GM23248 (cell line): ENCODE measurements around the gene ECI1. TPM values are rescaled to one million over a fixed set of nuclear protein-coding genes. Genes with fewer than 3 reads are reported as not detected.

Experiments
- DNase-seq: peaks from one replicate; pipeline ENCODE4 v3.0.0-alpha.2; 2015
- H2AFZ ChIP-seq: fragments of 200-600 bp; sonication (generic); 2 replicates; pipeline ENCODE4 v1.6.1; 2016; ENCODE audit warnings: antibody characterized with exemption
- H3F3A ChIP-seq: fragments of 200-600 bp; sonication (generic); 2 replicates; pipeline ENCODE4 v1.6.1; 2016; ENCODE audit warnings: mild to moderate bottlenecking, antibody characterized with exemption, mixed run types; ENCODE audit not compliant: insufficient read depth
- H3K27ac ChIP-seq: fragments of 200-600 bp; sonication (generic); 2 replicates; pipeline ENCODE4 v1.5.1; 2016; ENCODE audit warnings: mild to moderate bottlenecking
- H3K27me3 ChIP-seq: fragments of 200-600 bp; sonication (generic); replicated peaks from 2 replicates; pipeline ENCODE4 v1.6.1; 2016; ENCODE audit warnings: mild to moderate bottlenecking; ENCODE audit not compliant: insufficient read depth
- H3K36me3 ChIP-seq: fragments of 200-600 bp; sonication (generic); 2 replicates; pipeline ENCODE4 v1.6.1; 2016; ENCODE audit warnings: low read depth, mild to moderate bottlenecking
- H3K4me1 ChIP-seq: fragments of 200-600 bp; sonication (generic); 2 replicates; pipeline ENCODE4 v1.6.1; 2016; ENCODE audit warnings: mild to moderate bottlenecking; ENCODE audit not compliant: insufficient read depth
- H3K4me2 ChIP-seq: fragments of 200-600 bp; sonication (generic); one replicate; pipeline ENCODE4 v1.6.1; 2016; ENCODE audit warnings: mild to moderate bottlenecking; ENCODE audit not compliant: unreplicated experiment
- H3K4me3 ChIP-seq: fragments of 200-600 bp; sonication (generic); 2 replicates; pipeline ENCODE4 v1.5.1; 2016; ENCODE audit warnings: mild to moderate bottlenecking
- H3K79me2 ChIP-seq: fragments of 200-600 bp; sonication (generic); 2 replicates; pipeline ENCODE4 v1.6.1; 2016; ENCODE audit warnings: mild to moderate bottlenecking; ENCODE audit not compliant: insufficient read depth
- H3K9ac ChIP-seq: fragments of 200-600 bp; sonication (generic); 2 replicates; pipeline ENCODE4 v1.6.1; 2016; ENCODE audit warnings: mild to moderate bottlenecking
- H3K9me2 ChIP-seq: fragments of 200-600 bp; sonication (generic); 2 replicates; pipeline ENCODE4 v1.6.1; 2016; ENCODE audit warnings: mixed run types, mild to moderate bottlenecking, moderate library complexity; ENCODE audit not compliant: insufficient read depth
- H3K9me3 ChIP-seq: fragments of 200-600 bp; sonication (generic); one replicate; pipeline ENCODE4 v1.6.1; 2017; ENCODE audit warnings: low read depth
- H4K20me1 ChIP-seq: fragments of 200-600 bp; sonication (generic); 2 replicates; pipeline ENCODE4 v1.6.0; 2016; ENCODE audit not compliant: insufficient read depth
- EZH2 ChIP-seq: fragments of 200-600 bp; sonication (generic); IDR thresholded peaks from 2 replicates; pipeline ENCODE4 v1.6.1; 2018; ENCODE audit warnings: antibody characterized with exemption, mild to moderate bottlenecking; ENCODE audit not compliant: insufficient read depth, poor library complexity, severe bottlenecking
- EZH2phosphoT487 ChIP-seq: fragments of 200-600 bp; sonication (generic); IDR thresholded peaks from 2 replicates; pipeline ENCODE4 v1.6.1; 2018; ENCODE audit warnings: antibody characterized with exemption, moderate library complexity, mild to moderate bottlenecking, low read depth; ENCODE audit not compliant: insufficient read depth
- WGBS, 2 experiments: methylation state at CpG; one replicate each; pipeline ENCODE4 v1.1.6; 2015 to 2017; ENCODE audit warnings: low lambda C conversion rate in 2 of 2, low coverage in 1 of 2; ENCODE audit errors: missing lambda C conversion rate in 2 of 2; 5-methylcytosine and 5-hydroxymethylcytosine counted together
- in situ Hi-C: fragments of 300-500 bp; cut with MboI; formaldehyde crosslinking; loops from 2 replicates; pipeline ENCODE4 v1.15.0; 2020
- polyA plus RNA-seq: library from polyadenylated mRNA; unstranded; fragments of >200 nt; fragmentation: Nextera tagmentation; extraction: Ambion mirVana; gene quantifications from 2 replicates; pipeline ENCODE4 v1.2.1, GENCODE V29; 2016
- total RNA-seq: library from RNA; depleted of rRNA; stranded (reverse); fragments of >200 nt; shearing (Covaris generic); gene quantifications from 2 replicates; pipeline ENCODE4 v1.2.3, GENCODE V29; 2014

The ECI1 gene
- total and polyA plus RNA-seq, 2 experiments from 2014 or later: 92.0 to 106 TPM

GRCh38 chr16:2284797-2285576 is 33.6 kb upstream of the ECI1 start:
- in situ Hi-C loops: no loop called here
- H3F3A ChIP-seq: no peaks in the 10 kb centered on the region
- no peaks in the 10 kb centered on the region for H3K9me2 ChIP-seq
- no peaks in the 10 kb centered on the region for H3K36me3 ChIP-seq
- H3K4me3 ChIP-seq: no peak overlapping the region
- no peaks in the 10 kb centered on the region for H3K27me3 ChIP-seq
- H2AFZ ChIP-seq: no peak overlapping the region
- no peak for DNase-seq
- H3K9ac ChIP-seq: no peak overlapping the region
- TF ChIP-seq EZH2: no peak
- no peaks in the 10 kb centered on the region for H3K4me1 ChIP-seq
- no peaks in the 10 kb centered on the region for H3K9me3 ChIP-seq
- H4K20me1 ChIP-seq: no peaks in the 10 kb centered on the region
- H3K4me2 ChIP-seq: no peak overlapping the region
- H3K79me2 ChIP-seq: no peaks in the 10 kb centered on the region
- WGBS, 2 experiments: 81 to 83% methylated on average over 34 to 35 of the region's 35 CpGs
- H3K27ac ChIP-seq: no peak overlapping the region

DNA sequence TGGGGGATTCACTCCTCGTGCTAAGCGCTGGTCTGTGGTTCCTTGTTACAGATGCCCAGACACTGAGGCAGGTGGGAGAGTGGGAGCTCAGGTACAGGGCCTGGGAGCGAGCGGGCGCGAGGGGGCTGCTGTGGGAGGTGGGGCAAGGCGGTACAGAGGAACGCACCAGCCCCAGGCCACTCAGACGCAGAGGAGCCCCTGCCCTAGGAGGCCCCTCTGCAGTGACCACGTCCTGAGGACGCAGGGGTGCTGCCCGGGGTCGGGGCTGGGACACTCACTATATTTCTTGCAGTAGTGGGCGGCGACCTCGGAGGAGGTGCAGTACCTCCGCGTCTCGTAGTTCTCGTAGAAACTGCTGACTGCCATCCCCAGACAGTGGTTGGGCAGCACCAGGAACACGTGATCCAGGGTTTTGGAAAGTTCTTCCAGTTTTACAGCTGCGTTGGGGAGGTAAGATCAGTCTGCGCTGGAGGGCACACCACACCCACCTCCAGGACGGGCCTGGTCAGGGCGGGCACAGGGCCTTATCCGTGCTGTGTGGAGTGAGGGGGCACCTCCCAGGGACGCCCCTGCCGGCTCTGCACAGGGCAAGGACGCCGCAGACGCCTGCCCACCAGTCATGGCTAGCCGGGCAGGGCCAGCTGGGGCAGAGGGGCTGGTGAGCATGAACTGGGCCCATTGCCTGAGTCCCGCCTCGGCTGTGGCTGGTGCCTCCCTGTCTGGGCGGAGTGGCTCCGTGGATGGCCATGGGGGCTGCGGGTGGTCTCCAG is 32.8 kb upstream of the ECI1 start:
- in situ Hi-C loops: no loop called here
- H3K27ac ChIP-seq: no peak overlapping the region

GRCh38 chr16:2282866-2283555 is 31.6 kb upstream of the ECI1 start:
- Histone ChIP-seq H3K9ac (no peak overlapping the region), H4K20me1 (no peaks in the 10 kb centered on the region), H2AFZ (no peak overlapping the region), H3K27me3 (no peaks in the 10 kb centered on the region), H3F3A (no peaks in the 10 kb centered on the region), H3K4me2 (no peak overlapping the region), H3K4me1 (no peaks in the 10 kb centered on the region), H3K9me2 (no peaks in the 10 kb centered on the region), H3K9me3 (no peaks in the 10 kb centered on the region), H3K27ac (no peak overlapping the region), H3K36me3 (no peaks in the 10 kb centered on the region), H3K4me3 (no peak overlapping the region), H3K79me2 (no peaks in the 10 kb centered on the region)
- DNase-seq: no peak
- in situ Hi-C loops: no loop called here
- TF ChIP-seq EZH2phosphoT487 (no peak), EZH2 (no peak)
- WGBS, 2 experiments: 76 to 77% methylated on average over 19 to 26 of the region's 26 CpGs

More for the DNA sequence above, 32.8 kb upstream of the ECI1 start:
- H2AFZ ChIP-seq: no peak overlapping the region
- no peak overlapping the region for H3K4me3 ChIP-seq
- no peak overlapping the region for H3K9ac ChIP-seq
- H3K36me3 ChIP-seq: no peaks in the 10 kb centered on the region
- H3K27me3 ChIP-seq: no peaks in the 10 kb centered on the region
- H4K20me1 ChIP-seq: no peaks in the 10 kb centered on the region
- WGBS, 2 experiments: 68 to 69% methylated on average over 35 to 36 of the region's 37 CpGs
- H3F3A ChIP-seq: no peaks in the 10 kb centered on the region
- TF ChIP-seq EZH2phosphoT487: no peak
- no peak for TF ChIP-seq EZH2
- H3K4me2 ChIP-seq: no peak overlapping the region
- H3K4me1 ChIP-seq: no peaks in the 10 kb centered on the region
- H3K9me2 ChIP-seq: no peaks in the 10 kb centered on the region
- H3K9me3 ChIP-seq: no peaks in the 10 kb centered on the region
- no peaks in the 10 kb centered on the region for H3K79me2 ChIP-seq
- DNase-seq: no peak

- 52 to 53% methylated on average over 5 of the region's 5 CpGs for whole genome bisulfite sequencing, 2 experiments
- DNase-seq: no peak
These were observed 30.9 kb upstream of the ECI1 start for GRCh38 chr16:2282262-2282661.

More at GRCh38 chr16:2282262-2282661, 30.9 kb upstream of the ECI1 start:
- no peak overlapping the region for H3K4me2 ChIP-seq
- no peak for TF ChIP-seq EZH2phosphoT487
- no peak for TF ChIP-seq EZH2
- no peaks in the 10 kb centered on the region for H3K9me3 ChIP-seq
- H3F3A ChIP-seq: no peaks in the 10 kb centered on the region
- no peaks in the 10 kb centered on the region for H3K4me1 ChIP-seq
- H2AFZ ChIP-seq: no peak overlapping the region
- no peak overlapping the region for H3K9ac ChIP-seq
- H3K4me3 ChIP-seq: no peak overlapping the region
- H3K27me3 ChIP-seq: no peaks in the 10 kb centered on the region
- no peaks in the 10 kb centered on the region for H3K9me2 ChIP-seq
- H3K27ac ChIP-seq: no peak overlapping the region
- H3K79me2 ChIP-seq: no peaks in the 10 kb centered on the region
- H3K36me3 ChIP-seq: no peaks in the 10 kb centered on the region
- in situ Hi-C loops: no loop called here
- no peaks in the 10 kb centered on the region for H4K20me1 ChIP-seq
